Kidney tubule cell (primary cell): ENCODE results near the gene SLC17A1.

ENCODE experiments used
- DNase-seq: peaks from one replicate; pipeline ENCODE4 v3.0.0-alpha.2; 2018; ENCODE audit warnings: low spot score

The SLC17A1 gene, protein sequence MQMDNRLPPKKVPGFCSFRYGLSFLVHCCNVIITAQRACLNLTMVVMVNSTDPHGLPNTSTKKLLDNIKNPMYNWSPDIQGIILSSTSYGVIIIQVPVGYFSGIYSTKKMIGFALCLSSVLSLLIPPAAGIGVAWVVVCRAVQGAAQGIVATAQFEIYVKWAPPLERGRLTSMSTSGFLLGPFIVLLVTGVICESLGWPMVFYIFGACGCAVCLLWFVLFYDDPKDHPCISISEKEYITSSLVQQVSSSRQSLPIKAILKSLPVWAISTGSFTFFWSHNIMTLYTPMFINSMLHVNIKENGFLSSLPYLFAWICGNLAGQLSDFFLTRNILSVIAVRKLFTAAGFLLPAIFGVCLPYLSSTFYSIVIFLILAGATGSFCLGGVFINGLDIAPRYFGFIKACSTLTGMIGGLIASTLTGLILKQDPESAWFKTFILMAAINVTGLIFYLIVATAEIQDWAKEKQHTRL

DNA sequence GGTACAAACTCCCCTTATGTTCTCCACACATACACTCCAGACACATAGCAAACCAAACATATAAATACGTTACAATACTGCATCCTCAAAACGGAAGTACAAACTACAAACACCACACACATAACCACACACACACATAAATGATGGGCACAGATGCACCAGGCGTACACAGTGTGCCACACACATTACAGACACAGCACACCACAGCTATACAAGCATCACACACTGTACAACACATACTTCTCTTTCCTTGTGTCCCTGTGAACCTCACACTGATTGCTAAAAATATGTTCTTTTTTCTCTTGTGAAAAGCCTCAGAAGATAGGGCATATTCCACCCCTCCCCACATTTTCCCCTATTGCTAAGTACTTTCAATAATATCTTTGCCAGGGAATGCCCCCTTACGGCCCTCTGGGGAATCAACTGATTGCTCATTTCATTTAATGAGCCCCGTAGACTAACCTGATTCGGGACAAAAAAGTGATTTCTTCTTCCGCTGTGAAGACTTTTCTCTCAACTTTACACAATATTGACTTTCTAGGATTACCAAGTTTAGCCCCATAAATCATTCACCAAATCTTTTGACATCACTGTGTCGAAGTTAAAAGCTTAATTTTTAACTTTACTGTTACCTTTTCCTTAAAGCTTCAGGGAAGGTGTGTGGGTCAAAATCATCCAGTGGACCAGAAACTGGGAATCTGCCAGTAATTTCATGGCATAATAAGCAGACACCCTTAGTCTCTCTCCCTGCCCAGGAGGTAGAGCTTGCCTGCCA, at the start of gene SLC17A1:
SLC17A1 (minus strand) TSS at position 521 of the 775 bp plus-strand sequence. CDS start 1,495 bp downstream, outside the sequence.
- peak; percentile 87 for DNase-seq

DNA sequence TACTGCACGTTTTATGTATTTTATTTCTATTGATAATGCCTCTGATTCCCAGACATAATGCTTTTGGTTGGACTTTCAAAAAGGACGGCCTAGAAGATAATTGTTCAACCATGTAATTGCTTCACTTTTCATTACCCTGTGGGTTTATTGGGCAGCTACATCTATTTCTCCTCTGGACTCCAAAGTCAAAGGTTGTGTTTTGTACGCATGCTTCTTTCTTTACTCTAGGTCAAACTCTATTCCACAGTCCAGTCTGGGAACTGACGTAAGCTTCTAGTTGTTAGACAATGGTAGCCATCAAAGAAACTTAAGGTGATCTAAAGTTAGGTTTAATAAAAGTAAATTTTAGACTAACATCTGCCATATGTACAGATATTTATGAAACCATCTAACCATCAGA, 48.7 kb upstream of the SLC17A1 start:
- no peak for DNase-seq

DNA sequence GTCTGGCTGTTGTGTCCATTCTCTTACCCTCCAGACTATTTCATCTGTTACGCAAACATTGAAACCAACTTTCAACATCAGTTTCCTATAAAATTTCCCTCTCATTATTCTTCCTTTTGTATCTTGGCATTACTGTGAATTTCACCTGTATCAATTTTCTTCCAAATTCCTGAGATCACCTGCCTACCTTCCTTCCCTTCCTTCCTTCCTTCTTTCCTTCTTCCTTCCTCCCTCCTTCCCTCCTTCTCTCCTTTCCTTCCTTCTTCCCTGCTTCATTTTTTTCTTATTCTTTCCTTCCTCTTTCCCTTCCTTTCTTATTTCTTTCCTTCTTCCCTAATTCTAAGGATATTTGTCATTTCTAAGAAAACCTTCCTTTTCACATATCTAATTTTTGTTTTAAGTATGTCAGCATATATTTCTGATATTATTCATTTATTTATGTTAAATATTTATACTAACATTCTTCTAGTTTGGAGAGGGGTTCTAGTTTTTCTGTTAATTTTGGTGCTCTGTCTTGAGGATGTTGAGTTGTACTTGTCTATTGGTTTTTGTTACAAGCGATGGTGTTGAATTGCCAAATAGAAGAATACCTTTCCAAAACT, 47.0 kb upstream of the SLC17A1 start:
- no peak for DNase-seq

DNA sequence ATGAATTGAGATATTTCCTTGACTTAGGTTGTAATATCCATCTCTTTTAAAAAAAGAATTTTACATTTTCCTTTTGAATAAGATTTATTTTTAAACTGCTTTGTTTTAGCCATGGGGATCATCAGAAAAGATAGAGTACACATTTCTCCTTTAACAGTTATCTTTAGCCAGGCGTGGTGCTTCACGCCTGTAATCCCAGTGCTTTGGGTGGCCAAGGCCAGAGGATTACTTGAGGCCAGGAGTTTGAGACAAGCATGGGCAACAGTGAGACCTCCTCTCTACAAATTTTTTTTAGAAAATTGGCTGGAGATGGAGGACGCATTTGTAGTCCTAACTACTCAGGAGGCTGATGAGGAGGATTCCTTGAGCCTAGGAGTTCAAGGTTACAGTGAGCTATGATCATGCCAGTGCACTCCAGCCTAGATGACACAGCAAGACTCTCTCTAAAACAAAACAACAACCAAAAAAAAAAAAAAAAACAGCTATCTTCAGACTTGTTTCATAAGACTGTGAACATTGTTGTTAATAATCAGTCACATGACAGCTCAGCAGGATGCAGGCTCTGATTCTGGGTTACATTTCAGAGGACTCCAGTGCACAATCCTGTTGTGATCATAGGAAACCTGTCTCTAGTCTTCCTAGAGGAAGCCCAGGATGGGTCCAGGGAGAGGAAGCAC, 44.2 kb upstream of the SLC17A1 start:
- DNase-seq = peak; percentile 66

DNA sequence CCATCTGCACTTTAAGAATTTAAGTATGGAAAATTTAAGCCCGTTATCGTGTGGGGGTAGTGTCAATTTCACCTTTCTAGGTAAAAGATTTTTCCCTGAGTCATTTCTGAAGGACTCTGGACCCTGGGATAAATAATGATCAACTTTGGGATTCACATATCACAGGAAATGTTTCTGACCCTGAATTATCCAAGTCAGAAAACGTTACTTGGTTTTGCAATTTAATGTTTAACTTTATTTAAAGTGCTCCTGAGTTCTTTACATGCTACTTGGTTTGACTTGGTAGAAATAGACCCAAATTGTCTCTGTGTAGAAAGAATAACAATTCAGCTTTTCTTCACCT, 43.7 kb upstream of the SLC17A1 start:
- DNase-seq = peak; percentile 71

DNA sequence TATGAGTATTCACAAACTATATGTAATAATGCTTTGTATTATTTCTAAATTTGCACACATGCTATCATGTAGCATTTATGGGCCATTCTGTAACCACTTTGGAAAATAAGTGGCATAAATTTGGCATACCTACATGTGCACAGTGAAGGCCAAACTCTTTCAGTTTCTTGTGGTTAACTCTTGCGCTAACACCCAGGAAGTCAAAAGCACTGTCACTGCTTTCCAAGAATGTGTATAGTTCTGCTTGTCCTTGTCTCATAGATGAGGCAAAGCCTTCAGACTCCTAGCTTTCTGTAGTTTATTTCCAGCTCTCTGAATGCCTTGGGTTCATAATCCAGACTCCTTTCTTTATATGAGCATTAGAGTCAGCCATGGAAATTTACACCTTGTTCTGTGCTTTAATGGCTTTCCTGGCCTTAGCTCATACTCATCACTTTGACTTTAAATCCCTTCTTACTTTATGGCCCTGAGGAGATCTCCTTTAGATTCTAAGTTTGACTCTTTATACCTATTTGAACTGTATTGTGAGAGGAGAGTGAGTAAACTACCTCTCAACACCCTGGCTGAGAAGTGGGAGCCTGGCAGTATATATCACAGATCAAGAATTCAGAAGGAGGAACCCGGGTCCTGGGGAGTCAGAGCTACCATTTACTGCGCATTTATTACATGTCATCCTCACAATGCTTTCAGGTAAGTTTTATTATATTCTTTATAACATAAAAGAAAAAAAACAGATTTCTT, 43.1 kb upstream of the SLC17A1 start:
- peak; percentile 69 for DNase-seq

DNA sequence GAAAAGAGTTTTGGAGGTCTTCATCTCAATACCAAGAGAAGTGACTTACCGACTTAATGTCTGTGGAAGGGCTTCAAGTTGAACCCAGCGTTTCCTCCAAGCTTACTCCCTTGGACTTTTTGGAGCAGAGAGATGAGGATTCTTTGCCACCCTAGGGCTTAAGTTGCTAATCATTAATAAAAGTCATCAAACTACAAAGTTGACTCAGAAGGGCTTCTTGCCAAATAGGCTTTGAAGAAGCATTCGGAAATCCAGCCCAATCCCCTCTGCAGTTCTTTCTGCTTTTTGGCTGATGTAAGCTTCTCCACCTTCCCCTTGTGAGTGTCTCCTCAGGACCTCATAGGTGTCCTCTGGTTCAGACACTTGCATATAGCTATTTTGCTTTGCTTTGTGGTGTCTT, 42.3 kb upstream of the SLC17A1 start, which contains the start of gene SLC17A3:
SLC17A3 (minus strand) TSS at position 126 of the 400 bp plus-strand sequence. CDS start 5,856 bp downstream, outside the sequence.
- peak; percentile 84 for DNase-seq

DNA sequence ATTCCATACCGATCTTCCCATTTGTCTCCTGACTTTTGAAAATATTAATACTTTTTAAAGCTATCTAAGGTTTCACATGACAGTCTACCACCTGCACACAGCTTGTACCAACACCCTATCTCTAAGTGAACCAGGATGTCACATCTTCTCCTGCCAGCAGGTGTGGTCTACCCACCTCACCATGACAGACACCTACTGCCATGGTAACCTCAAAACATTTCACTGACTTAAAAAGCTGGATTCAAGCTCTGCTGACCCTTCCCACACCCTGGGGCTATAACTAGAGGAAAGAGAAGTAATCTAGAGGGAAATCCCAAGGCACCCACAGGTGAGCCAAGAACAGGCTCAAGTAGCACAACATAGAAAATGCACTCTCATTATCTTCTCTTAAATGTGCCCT, 41.0 kb upstream of the SLC17A1 start:
- DNase-seq = peak; percentile 50

DNA sequence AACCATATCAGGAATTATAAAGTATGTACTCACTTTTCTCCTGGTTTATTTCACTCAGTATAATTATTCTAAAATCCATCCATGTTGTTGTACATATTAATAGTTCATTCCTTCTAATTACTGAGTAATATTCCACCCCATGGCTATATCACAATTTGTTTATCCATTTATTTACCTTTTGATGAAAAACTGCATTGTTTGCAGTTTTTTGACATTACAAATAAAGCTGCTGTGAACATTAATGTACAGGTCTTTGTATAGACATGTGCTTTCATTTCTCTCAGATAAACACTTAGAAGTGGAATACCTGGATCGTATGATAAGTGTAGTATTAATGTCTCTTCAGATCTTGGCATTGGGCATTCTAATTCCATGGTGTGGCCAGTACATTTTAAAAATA, 38.0 kb upstream of the SLC17A1 start:
- DNase-seq = no peak

DNA sequence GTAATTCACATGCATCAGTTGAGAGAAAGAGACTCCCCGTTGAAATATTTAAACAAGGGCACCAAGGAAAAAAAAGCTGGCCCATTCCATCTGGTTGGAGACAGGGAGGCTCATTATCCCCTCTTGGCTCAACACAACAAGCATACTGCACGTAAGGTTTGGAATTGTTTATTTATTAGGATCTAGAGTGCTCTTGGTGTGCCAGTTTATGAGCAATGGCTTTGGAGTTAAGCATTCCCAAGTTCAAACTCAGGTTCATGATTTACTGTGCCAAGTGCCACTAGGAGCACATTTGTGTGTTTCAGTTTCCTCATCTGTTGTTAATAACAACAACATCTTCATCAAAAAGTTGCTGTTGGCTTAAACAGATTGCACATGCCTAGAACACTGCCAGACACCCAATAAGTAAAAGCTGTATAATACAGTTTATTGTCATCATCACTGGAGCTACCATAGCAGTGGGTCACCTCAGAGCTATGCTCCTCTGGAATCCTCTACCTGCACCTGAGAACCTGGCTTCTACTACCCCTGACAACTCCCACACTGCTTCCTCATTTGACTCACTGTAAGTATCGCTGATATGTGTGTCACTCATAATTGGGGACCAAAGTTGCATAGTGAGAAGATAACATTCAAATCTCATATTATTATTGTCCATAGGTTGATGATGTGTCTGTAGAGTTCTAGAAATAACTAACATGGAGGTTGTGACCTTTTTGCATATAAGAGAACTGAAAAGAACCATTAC, 36.8 kb upstream of the SLC17A1 start:
- DNase-seq = peak; percentile 39

DNA sequence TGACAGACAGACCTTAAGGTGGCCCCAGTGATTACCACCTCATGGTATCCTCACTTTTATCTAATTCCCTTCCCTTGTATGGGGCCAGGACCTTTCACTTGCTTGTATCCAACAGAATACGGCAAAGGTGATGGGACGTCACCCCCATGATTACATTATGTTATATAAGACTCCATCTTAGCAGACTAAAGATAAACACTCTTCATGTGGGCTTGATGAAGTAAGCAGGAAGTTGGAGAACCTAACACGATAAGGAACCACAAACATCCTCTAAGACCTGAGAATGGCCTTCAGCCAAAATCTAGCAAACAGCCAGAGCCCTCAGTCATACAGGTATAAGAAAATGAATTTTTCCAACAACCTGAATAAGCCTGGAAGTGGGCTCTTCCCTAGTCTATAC, 34.2 kb upstream of the SLC17A1 start:
- DNase-seq = no peak

DNA sequence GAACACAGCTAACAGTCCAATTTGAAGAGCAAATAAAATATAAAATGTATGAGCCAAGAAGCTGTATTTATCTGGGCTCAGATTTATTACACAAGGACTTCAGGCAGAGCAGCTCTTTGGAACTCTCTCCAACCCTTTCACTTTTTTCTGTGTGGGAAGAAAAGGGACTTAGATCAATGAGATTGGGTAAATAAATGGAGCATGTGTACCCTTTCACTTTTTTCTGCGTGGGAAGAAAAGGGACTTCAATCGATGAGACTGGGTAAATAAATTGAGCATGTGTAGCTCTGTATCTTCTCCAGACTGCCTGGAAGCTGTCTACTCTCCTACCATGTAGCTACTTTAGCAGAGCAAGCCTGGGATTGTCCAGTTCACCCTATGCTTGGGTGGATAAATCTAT, 31.5 kb upstream of the SLC17A1 start:
- no peak for DNase-seq

DNA sequence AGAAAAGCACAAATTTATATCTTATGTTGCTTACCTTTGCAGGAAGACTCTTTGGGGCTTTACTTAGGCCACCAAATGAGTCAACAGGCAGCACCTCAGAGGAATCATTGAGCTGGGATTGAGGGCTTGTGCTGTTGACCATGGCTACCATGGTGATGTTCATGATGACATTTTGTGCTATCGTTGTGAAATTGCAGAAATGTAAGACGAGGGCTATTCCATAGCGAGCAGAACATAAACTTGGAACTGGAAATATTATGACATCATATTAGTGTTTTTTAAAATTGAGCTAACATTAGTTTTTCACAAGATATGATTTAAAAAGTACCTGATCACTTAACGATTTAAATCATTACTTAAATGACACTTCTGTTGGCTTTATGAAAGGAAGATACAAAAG, 30.3 kb upstream of the SLC17A1 start:
- no peak for DNase-seq

DNA sequence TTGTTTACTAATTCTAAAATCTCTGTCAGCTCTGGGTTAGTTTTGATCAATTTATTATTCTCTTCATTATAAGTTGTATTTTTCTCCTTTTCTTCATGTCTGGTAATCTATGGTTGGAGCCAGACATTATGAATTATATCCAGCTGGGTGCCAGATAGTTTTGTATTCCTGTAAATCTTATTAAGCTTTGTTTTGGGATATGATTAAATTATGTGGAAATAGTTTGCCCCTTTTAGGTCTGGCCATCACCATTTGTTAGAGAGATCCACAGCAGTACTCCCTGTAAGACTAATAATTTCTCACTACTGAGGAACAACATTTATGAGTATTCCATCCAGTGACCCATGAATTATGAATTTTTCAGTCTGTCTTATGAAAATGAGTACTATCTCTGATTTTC, 20.9 kb upstream of the SLC17A1 start:
- DNase-seq = no peak

DNA sequence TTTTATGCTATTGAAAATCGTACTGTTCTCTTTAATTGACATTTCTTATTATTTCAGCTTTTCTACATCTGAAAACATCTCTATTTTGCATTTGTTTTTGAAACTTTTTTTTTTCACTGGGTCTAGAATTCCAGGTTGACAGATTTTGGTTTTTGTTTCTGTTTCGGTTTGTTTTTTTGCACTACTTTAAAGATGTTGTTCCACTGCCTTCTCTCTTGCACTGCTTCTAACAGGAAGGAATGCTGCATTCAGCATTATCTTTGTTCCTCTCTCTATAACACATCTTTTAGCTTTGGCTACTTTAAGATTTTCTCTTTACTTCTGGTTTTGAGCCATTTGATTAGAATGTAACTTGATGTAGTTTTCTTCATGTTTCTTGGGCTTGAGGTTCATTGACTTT, 20.1 kb upstream of the SLC17A1 start:
- DNase-seq = no peak

DNA sequence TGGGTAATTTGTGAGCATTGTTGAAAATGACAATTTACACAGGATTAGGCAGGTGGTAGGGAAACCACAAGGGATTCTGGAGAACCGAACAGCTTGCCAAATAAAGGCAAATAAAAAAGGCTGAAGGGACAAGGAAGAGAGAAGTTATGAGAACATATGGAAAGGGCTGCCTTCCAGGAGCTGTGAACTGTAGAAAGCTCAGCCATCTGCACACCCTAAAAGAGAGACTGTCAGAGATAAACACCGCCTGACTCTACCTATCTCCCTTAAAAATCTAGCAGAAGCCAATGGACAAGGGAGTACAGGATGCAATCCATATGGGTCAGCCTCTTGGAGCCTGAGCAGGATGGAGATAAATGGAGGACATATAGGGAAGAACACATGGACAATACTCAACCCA, 12.7 kb upstream of the SLC17A1 start:
- no peak for DNase-seq

DNA sequence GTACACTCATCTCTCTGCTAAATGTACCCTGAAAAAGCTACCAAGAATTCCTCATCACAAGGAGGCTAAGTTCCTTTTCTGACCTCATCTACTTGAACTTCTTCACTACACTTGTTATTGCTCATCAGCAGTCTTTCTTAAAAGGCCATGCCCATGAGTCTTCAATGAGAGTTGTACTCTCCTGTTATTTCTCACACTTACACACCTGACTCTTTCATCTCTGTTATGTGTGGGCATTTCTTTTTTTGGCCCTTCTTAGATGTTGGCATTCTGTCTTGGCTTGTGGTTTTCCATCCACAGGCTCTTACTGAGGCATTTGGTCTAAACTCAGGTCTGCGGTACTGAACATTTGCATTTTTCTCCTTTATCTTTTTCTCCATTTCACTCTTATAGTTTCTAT, 10.7 kb upstream of the SLC17A1 start:
- no peak for DNase-seq

DNA sequence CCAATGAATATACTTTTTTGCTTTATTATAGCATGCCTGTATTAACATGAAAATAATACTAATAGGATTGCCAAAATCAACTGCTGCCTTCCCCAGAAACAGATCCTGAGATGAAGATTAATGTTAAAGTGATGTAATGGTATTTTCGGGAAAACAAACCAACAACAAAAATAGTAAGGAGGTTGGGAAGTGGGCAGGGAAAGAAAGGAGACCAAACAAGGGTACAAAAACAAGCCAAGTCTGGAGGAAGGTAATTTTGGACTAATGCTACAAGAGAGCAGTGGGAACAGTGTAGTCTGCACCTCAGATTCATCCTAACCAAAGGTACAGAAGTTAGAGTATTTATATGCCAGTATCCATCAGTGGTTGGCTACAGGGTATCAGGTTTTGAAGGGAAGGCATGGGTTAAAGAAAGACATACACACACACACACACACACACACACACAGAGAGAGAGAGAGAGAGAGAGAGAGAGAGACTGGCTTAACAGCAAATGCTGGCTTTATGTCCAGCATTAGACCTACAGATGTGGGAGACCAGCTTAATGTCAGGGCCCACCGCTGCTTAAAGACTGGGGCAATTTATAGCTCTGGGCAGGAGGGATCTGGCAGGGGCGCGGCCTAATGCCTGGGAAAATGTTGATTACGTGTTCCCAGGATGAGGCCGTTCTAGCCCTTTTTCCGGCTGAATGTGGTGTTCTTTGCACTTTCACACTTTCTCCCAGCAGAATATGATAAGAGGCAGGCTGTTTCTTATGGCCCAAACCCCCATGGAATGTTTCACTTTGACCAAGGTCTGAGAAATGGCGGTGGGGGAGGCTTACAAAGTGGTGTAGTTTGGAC, 3.8 kb upstream of the SLC17A1 start:
- no peak for DNase-seq

DNA sequence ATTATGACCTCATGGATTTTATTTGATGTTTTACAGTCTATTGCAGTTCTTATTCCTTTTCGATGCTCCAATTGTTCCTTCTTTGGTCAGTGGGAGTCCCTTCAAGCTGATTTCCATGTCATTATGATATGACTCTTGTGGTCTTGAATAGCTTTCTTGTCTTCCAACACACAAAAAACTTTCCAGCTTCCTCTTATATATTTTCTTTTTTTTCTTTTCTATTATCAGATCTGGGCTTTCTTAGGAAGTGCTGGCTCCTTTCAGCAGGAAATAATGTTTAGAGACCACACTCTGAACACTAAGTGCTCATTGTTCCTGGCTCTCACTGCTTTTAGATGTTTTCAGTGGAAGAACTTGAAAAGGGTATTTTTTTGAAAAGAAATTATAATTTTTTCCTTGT, 3.1 kb upstream of the SLC17A1 start:
- no peak for DNase-seq

DNA sequence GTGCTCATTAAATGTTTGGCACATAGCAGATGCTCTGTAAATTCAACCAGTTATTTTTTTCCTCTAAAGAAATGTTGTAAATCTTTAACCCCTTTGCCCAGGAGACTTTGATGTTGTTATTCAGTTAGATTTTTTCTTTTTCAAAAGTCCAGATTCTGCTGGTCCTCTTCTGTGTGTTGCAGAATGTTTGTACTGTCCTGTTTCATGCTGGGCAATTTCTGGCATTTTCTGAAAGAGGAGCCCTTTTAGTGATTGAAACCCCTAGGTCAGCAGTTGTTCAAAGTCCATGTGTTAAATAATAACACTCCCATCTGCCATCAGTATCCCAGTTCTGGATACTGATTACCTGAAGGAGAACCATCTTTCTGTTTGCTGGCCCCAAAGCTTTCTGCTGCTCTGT, 1.3 kb upstream of the SLC17A1 start:
- no peak for DNase-seq
